PC-9 (cell line): ENCODE measurements around the gene SLC35F3. TPM values are rescaled to one million over a fixed set of nuclear protein-coding genes. Genes with fewer than 3 reads are reported as not detected.

ENCODE experiments used
- BruUV-seq: library from RNA; stranded (reverse); fragments of 400-500 nt; replicated peaks from 2 replicates; lab custom pipeline; 2021; lab: Mats Ljungman, UMichigan
- CTCF ChIA-PET: fragments of 300-600 bp; sonication (Branson Sonifier 250); formaldehyde crosslinking; loops from one replicate; lab custom pipeline; 2022; ENCODE audit warnings: antibody characterized with exemption; lab: Charles Lee
- POLR2A ChIA-PET: fragments of 300-600 bp; sonication (Branson Sonifier 250); formaldehyde crosslinking; loops from one replicate; lab custom pipeline; 2022; ENCODE audit warnings: antibody characterized with exemption; ENCODE audit not compliant: unreplicated experiment; lab: Charles Lee
- DNase-seq, 2 experiments: peaks; one replicate each; pipeline versions ENCODE4 v3.0.0 to v3.0.0-alpha.2; 2015 to 2022; ENCODE audit warnings: mixed read lengths in 1 of 2
- H2AFZ ChIP-seq: fragments of 200-600 bp; sonication (generic); 2 replicates; pipeline ENCODE4 v1.8.1; 2017; ENCODE audit warnings: antibody characterized with exemption
- H3F3A ChIP-seq: fragments of 200-600 bp; sonication (generic); 2 replicates; pipeline ENCODE4 v1.8.1; 2017; ENCODE audit warnings: antibody characterized with exemption, mild to moderate bottlenecking, low read depth; ENCODE audit not compliant: insufficient read depth
- H3K27ac ChIP-seq: fragments of 200-600 bp; sonication (generic); 2 replicates; pipeline ENCODE4 v1.6.1; 2016; ENCODE audit warnings: mixed run types
- H3K27me3 ChIP-seq: fragments of 200-600 bp; sonication (generic); 2 replicates; pipeline ENCODE4 v1.6.1; 2016; ENCODE audit warnings: low read depth, mixed run types; ENCODE audit not compliant: insufficient read depth
- H3K36me3 ChIP-seq: fragments of 200-600 bp; sonication (generic); 2 replicates; pipeline ENCODE4 v1.6.1; 2016; ENCODE audit warnings: low read depth, mixed run types
- H3K4me1 ChIP-seq: fragments of 200-600 bp; sonication (generic); replicated peaks from 2 replicates; pipeline ENCODE4 v1.6.1; 2016; ENCODE audit warnings: mixed run types; ENCODE audit not compliant: insufficient read depth
- H3K4me2 ChIP-seq: fragments of 200-600 bp; sonication (generic); 2 replicates; pipeline ENCODE4 v1.6.1; 2017; ENCODE audit warnings: mixed run types
- H3K4me3 ChIP-seq: fragments of 200-600 bp; sonication (generic); 2 replicates; pipeline ENCODE4 v1.6.1; 2016; ENCODE audit warnings: mixed run types
- H3K79me2 ChIP-seq: fragments of 200-600 bp; sonication (generic); 2 replicates; pipeline ENCODE4 v1.6.1; 2017; ENCODE audit warnings: low read depth, mixed run types
- H3K9me2 ChIP-seq: fragments of 200-600 bp; sonication (generic); 2 replicates; pipeline ENCODE4 v1.8.1; 2017; ENCODE audit warnings: mild to moderate bottlenecking; ENCODE audit not compliant: insufficient read depth
- H3K9me3 ChIP-seq: fragments of 200-600 bp; sonication (generic); 2 replicates; pipeline ENCODE4 v1.8.1; 2016; ENCODE audit warnings: low read depth; ENCODE audit not compliant: insufficient read depth
- H4K20me1 ChIP-seq: fragments of 200-600 bp; sonication (generic); 2 replicates; pipeline ENCODE4 v1.8.1; 2017; ENCODE audit not compliant: insufficient read depth
- EZH2 ChIP-seq: fragments of 200-600 bp; sonication (generic); IDR thresholded peaks from 2 replicates; pipeline ENCODE4 v1.8.0; 2017; ENCODE audit warnings: antibody characterized with exemption, low read depth
- intact Hi-C: fragments of 100-400 bp; cut with micrococcal nuclease; formaldehyde crosslinking; loops from one replicate; pipeline ENCODE4 v1.10.0; 2022; ENCODE audit not compliant: unreplicated experiment
- total RNA-seq: library from RNA; stranded (reverse); gene quantifications from 2 replicates; pipeline ENCODE4 v1.2.3, GENCODE V29; 2021
- TF ChIP-seq, protein P1 (sequence below): fragments of 200-600 bp; sonication (generic); conservative IDR thresholded peaks from 2 replicates; pipeline ENCODE4 v1.6.1; 2017; ENCODE audit warnings: mixed run types, antibody characterized with exemption, mild to moderate bottlenecking, moderate library complexity

The SLC35F3 gene
- total RNA-seq, 1 experiment from 2014 or later, result 6.1 TPM

DNA sequence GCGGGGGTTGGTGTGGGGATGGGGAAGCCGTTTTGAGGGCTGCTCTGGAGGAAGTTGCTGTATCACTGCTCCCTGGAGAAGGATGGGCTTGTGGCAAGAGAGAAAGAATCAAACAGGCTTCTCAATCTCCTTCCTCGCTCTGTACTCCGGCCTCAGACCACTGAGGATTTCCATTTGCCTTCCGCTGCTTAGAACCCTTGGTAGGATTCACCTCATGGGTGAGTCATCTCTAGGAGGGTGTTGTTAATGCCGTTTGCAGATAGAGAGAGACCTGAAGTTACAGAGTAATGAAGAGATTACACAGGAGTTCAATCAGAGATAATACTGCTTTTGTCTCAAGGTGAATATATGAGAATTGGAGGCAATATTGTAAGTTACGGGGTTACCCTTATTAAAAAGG is 15.3 kb downstream of the SLC35F3 start:
- DNase-seq, result no peak
- no peak overlapping the region for H3K4me3 ChIP-seq
- H3K27ac ChIP-seq, result no peak overlapping the region
- POLR2A ChIA-PET, result no interaction called here
- no peaks in the 10 kb centered on the region for H3K79me2 ChIP-seq
- H2AFZ ChIP-seq, result no peak overlapping the region
- H3K9me2 ChIP-seq, result no peaks in the 10 kb centered on the region
- TF ChIP-seq, protein P1, sequence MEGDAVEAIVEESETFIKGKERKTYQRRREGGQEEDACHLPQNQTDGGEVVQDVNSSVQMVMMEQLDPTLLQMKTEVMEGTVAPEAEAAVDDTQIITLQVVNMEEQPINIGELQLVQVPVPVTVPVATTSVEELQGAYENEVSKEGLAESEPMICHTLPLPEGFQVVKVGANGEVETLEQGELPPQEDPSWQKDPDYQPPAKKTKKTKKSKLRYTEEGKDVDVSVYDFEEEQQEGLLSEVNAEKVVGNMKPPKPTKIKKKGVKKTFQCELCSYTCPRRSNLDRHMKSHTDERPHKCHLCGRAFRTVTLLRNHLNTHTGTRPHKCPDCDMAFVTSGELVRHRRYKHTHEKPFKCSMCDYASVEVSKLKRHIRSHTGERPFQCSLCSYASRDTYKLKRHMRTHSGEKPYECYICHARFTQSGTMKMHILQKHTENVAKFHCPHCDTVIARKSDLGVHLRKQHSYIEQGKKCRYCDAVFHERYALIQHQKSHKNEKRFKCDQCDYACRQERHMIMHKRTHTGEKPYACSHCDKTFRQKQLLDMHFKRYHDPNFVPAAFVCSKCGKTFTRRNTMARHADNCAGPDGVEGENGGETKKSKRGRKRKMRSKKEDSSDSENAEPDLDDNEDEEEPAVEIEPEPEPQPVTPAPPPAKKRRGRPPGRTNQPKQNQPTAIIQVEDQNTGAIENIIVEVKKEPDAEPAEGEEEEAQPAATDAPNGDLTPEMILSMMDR, result no peak
- no peak for TF ChIP-seq EZH2
- H3K27me3 ChIP-seq, result no peaks in the 10 kb centered on the region
- H4K20me1 ChIP-seq, result no peaks in the 10 kb centered on the region
- no peaks in the 10 kb centered on the region for H3K9me3 ChIP-seq
- no peaks in the 10 kb centered on the region for H3K36me3 ChIP-seq
- intact Hi-C loops, result no loop called here
- BruUV-seq, result no TSS peak
- H3K4me1 ChIP-seq, result peaks cover 5% of the 10 kb centered on the region
- H3K4me2 ChIP-seq, result no peak overlapping the region
- CTCF ChIA-PET, result no interaction called here
- no peaks in the 10 kb centered on the region for H3F3A ChIP-seq

DNA sequence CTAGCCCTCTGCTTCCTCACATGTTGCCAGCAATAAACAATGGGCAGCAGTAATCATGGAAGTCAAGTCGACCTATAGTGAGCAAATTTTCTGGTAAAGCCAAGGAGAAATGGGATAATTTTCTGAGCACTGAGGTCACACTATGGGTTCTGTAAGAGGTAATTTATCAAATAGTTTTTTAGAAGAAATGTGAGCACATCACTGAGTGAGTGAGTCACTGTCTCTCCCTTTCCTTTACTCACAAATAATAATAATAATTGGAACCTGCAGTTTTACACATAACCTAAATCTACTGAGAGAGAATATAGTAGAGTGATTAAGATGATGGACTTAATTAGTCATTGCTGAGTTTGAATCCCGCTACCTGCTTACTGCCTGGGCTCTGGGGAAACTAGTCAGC is 23.6 kb downstream of the SLC35F3 start:
- Histone ChIP-seq H3F3A (no peaks in the 10 kb centered on the region), H3K9me2 (no peaks in the 10 kb centered on the region), H4K20me1 (no peaks in the 10 kb centered on the region), H3K4me3 (no peak overlapping the region), H3K79me2 (no peaks in the 10 kb centered on the region), H3K36me3 (no peaks in the 10 kb centered on the region), H3K9me3 (no peaks in the 10 kb centered on the region), H3K27me3 (no peaks in the 10 kb centered on the region), H3K4me2 (no peak overlapping the region), H3K4me1 (no peaks in the 10 kb centered on the region), H2AFZ (no peak overlapping the region), H3K27ac (no peak overlapping the region)
- TF ChIP-seq EZH2, result no peak
- TF ChIP-seq, protein P1, result no peak
- no TSS peak for BruUV-seq
- ChIA-PET POLR2A (no interaction called here), CTCF (no interaction called here)
- no peak for DNase-seq
- intact Hi-C loops, result no loop called here

DNA sequence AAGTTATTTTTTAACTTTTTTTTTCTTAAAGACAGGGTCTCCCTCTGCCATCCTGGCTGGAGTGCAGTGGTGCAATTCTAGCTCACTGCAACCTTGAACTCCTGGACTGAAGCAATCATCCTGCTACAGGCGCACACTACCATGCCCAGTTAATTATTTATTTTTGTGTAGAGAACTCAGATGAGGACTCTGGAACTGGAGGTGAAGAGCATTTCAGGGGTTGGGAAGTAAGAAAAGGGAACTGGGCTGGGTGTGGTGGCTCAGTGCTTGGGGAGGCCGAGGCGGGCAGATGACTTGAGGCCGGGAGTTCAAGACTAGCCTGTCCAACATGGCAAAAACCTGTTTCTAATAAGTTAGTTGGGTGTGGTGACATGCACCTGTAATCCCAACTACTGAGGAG is 28.9 kb downstream of the SLC35F3 start:
- Histone ChIP-seq H3F3A (no peaks in the 10 kb centered on the region), H3K79me2 (no peaks in the 10 kb centered on the region), H3K27ac (no peak overlapping the region), H4K20me1 (no peaks in the 10 kb centered on the region), H2AFZ (no peak overlapping the region), H3K4me3 (no peak overlapping the region), H3K36me3 (no peaks in the 10 kb centered on the region), H3K9me3 (no peaks in the 10 kb centered on the region), H3K9me2 (no peaks in the 10 kb centered on the region), H3K4me2 (no peak overlapping the region), H3K4me1 (no peaks in the 10 kb centered on the region), H3K27me3 (no peaks in the 10 kb centered on the region)
- intact Hi-C loops, result no loop called here
- no peak for DNase-seq
- CTCF ChIA-PET, result no interaction called here
- POLR2A ChIA-PET, result no interaction called here
- no peak for TF ChIP-seq EZH2
- TF ChIP-seq, protein P1, result no peak
- BruUV-seq, result no TSS peak
